B cell (primary cell): ENCODE results near the gene ECT2. TPM values are rescaled to one million over a fixed set of nuclear protein-coding genes. Genes with fewer than 3 reads are reported as not detected.

Experiments used
- ATAC-seq: fragments of 200-7000 bp; cut with Tn5 transposase; one replicate; pipeline ENCODE4 v1.10.0; 2021; ENCODE audit warnings: low read depth, mild to moderate bottlenecking, moderate number of reproducible peaks, moderate library complexity
- CTCF ChIA-PET: fragments of 350-600 bp; sonication (Branson Sonifier 250); formaldehyde crosslinking; loops from one replicate; lab custom pipeline; 2021; ENCODE audit warnings: antibody characterized with exemption, inconsistent platforms; lab: Charles Lee
- POLR2A ChIA-PET: fragments of 350-600 bp; sonication (Branson Sonifier 250); formaldehyde crosslinking; loops from one replicate; lab custom pipeline; 2021; ENCODE audit warnings: antibody characterized with exemption; lab: Charles Lee
- DNase-seq: peaks from one replicate; pipeline ENCODE4 v3.0.0; 2013
- H2AFZ ChIP-seq: 2 replicates; pipeline ENCODE4 v1.6.1; 2012; ENCODE audit warnings: mild to moderate bottlenecking, low read depth, low read length; ENCODE audit not compliant: insufficient read depth, poor library complexity, severe bottlenecking
- H3K27ac ChIP-seq, 2 donors: 1 replicate in 1 of 2; 2 replicates in 1 of 2; pipeline ENCODE4 v1.5.1; 2012 to 2013; ENCODE audit warnings: low read length in 2 of 2, mild to moderate bottlenecking in 2 of 2, moderate library complexity in 1 of 2
- H3K27me3 ChIP-seq, 4 experiments: fragments of 200-600 bp in 1 of 4; sonication (generic) in 1 of 4; replicated peaks in 1 of 4; 1 replicate in 2 of 4; 2 replicates in 2 of 4; pipeline versions ENCODE4 v1.6.1 to v1.7.0; 2013 to 2016; ENCODE audit warnings: low read length in 3 of 4, mild to moderate bottlenecking in 2 of 4, mixed read lengths in 1 of 4, moderate library complexity in 1 of 4; ENCODE audit not compliant: insufficient read depth in 4 of 4, control insufficient read depth in 3 of 4; ENCODE audit errors: control extremely low read depth in 1 of 4
- H3K36me3 ChIP-seq, 2 experiments: replicated peaks in 1 of 2; 1 replicate in 1 of 2; 2 replicates in 1 of 2; pipeline versions ENCODE4 v1.6.1 to v1.7.1; 2013; ENCODE audit warnings: low read length in 1 of 2; ENCODE audit not compliant: insufficient read depth in 2 of 2, control insufficient read depth in 1 of 2; ENCODE audit errors: control extremely low read depth in 1 of 2, extremely low read depth in 1 of 2
- H3K4me1 ChIP-seq, 2 donors: fragments of 200-600 bp in 1 of 2; sonication (generic) in 1 of 2; 1 replicate in 1 of 2; 2 replicates in 1 of 2; pipeline versions ENCODE4 v1.5.1 to v1.6.1; 2013 to 2017; ENCODE audit warnings: low read length in 2 of 2; ENCODE audit not compliant: control insufficient read depth in 2 of 2, insufficient read depth in 2 of 2
- H3K4me2 ChIP-seq: replicated peaks from 2 replicates; pipeline ENCODE3; 2012; ENCODE audit warnings: mild to moderate bottlenecking, low read depth, low read length; ENCODE audit not compliant: poor library complexity, severe bottlenecking
- H3K4me3 ChIP-seq, 5 experiments: fragments of 200-600 bp in 1 of 5; sonication (generic) in 1 of 5; 1 replicate in 3 of 5; 2 replicates in 2 of 5; pipeline versions ENCODE4 v1.5.1 to v1.7.0; 2011 to 2016; ENCODE audit warnings: low read length in 4 of 5, mild to moderate bottlenecking in 4 of 5, low read depth in 2 of 5, control low read depth in 1 of 5, moderate library complexity in 1 of 5; ENCODE audit not compliant: insufficient read depth in 1 of 5; ENCODE audit errors: control extremely low read depth in 1 of 5, extremely low read depth in 1 of 5
- H3K79me2 ChIP-seq: fragments of 200-600 bp; sonication (generic); one replicate; pipeline ENCODE4 v1.6.0; 2016; ENCODE audit warnings: low read length; ENCODE audit not compliant: control insufficient read depth, insufficient read depth
- H3K9ac ChIP-seq: fragments of 200-600 bp; sonication (generic); 2 replicates; pipeline ENCODE4 v1.6.1; 2017; ENCODE audit warnings: mild to moderate bottlenecking, low read length, moderate library complexity
- H3K9me3 ChIP-seq, 3 donors: one replicate each; pipeline versions ENCODE4 v1.6.1 to v1.7.1; 2013; ENCODE audit warnings: low read length in 2 of 3; ENCODE audit not compliant: control insufficient read depth in 2 of 3, insufficient read depth in 1 of 3; ENCODE audit errors: control extremely low read depth in 1 of 3
- H4K20me1 ChIP-seq: 2 replicates; pipeline ENCODE4 v1.6.0; 2012; ENCODE audit warnings: mild to moderate bottlenecking, low read length; ENCODE audit not compliant: insufficient read depth, control insufficient read depth, poor library complexity, severe bottlenecking
- H3K27ac Mint-ChIP-seq: one replicate; pipeline ENCODE4 v1.8.0; 2021; ENCODE audit warnings: mixed read lengths
- H3K27me3 Mint-ChIP-seq: one replicate; pipeline ENCODE4 v1.8.0; 2021; ENCODE audit warnings: mixed read lengths
- H3K4me1 Mint-ChIP-seq: one replicate; pipeline ENCODE4 v1.8.0; 2021; ENCODE audit warnings: mixed read lengths
- H3K4me3 Mint-ChIP-seq: one replicate; pipeline ENCODE4 v1.8.0; 2021; ENCODE audit warnings: mixed read lengths
- H3K9me3 Mint-ChIP-seq: one replicate; pipeline ENCODE4 v1.8.0; 2022; ENCODE audit warnings: mixed read lengths; ENCODE audit not compliant: insufficient read depth
- CTCF ChIP-seq: fragments of 200-600 bp; IDR thresholded peaks from one replicate; pipeline ENCODE4 v1.8.0; 2022; ENCODE audit warnings: antibody characterized with exemption, mild to moderate bottlenecking
- EZH2 ChIP-seq: IDR thresholded peaks from 2 replicates; pipeline ENCODE4 v1.6.1; 2012; ENCODE audit warnings: borderline replicate concordance, low read depth, mild to moderate bottlenecking, moderate library complexity, low read length; ENCODE audit not compliant: insufficient read depth, poor library complexity, severe bottlenecking
- WGBS: methylation state at CpG from one replicate; pipeline ENCODE4 v1.1.5; 2013; ENCODE audit warnings: missing lambda C conversion rate; ENCODE audit not compliant: insufficient coverage; 5-methylcytosine and 5-hydroxymethylcytosine counted together
- intact Hi-C: fragments of 100-400 bp; cut with micrococcal nuclease; formaldehyde crosslinking; loops from one replicate; pipeline ENCODE4 v1.10.0; 2022
- polyA plus RNA-seq: library from polyadenylated mRNA; depleted of rRNA; stranded (reverse); fragments of >200 nt; gene quantifications from 2 replicates; pipeline ENCODE4 v1.2.3, GENCODE V29; 2012
- total RNA-seq, 2 donors: library from RNA; stranded (reverse); fragments of 120-200 nt in 1 of 2; gene quantifications; 1 replicate in 1 of 2; 2 replicates in 1 of 2; pipeline versions ENCODE4 v1.2.3 to v1.2.4, GENCODE V29; 2013 to 2022

ECT2 gene
- total and polyA plus RNA-seq, 2 donors (not counting 1 experiment from before 2014, with no cell fraction given), result 1.00 to 5.1 TPM

GRCh38 chr3:172787019-172787418 is 36.5 kb downstream of the ECT2 start:
- no peak overlapping the region for H3K27ac Mint-ChIP-seq
- DNase-seq (no peak), ATAC-seq (no peak)
- CTCF ChIA-PET, result no interaction called here
- Histone ChIP-seq H3K9ac (no peak overlapping the region), H3K4me2 (no peak overlapping the region), H3K79me2 (no peaks in the 10 kb centered on the region), H3K4me3 (no peak overlapping the region), H3K27me3 (no peaks in the 10 kb centered on the region), H3K9me3 (no peaks in the 10 kb centered on the region), H3K36me3 (peaks cover 0 to 3% of the 10 kb centered on the region in 2 experiments), H3K27ac (no peak overlapping the region), H3K4me1 (no peaks in the 10 kb centered on the region), H4K20me1 (no peaks in the 10 kb centered on the region), H2AFZ (no peak overlapping the region)
- H3K4me3 Mint-ChIP-seq, result no peak overlapping the region
- WGBS, result no CpG with 5 or more reads among the region's 2 CpGs
- intact Hi-C loops, result no loop called here
- POLR2A ChIA-PET, result no interaction called here
- H3K27me3 Mint-ChIP-seq, result no peaks in the 10 kb centered on the region
- no peaks in the 10 kb centered on the region for H3K9me3 Mint-ChIP-seq
- TF ChIP-seq CTCF (no peak), EZH2 (no peak)
- H3K4me1 Mint-ChIP-seq, result no peaks in the 10 kb centered on the region

GRCh38 chr3:172787746-172788145 is 37.2 kb downstream of the ECT2 start:
- H3K4me2 ChIP-seq, result no peak overlapping the region
- H2AFZ ChIP-seq, result no peak overlapping the region
- intact Hi-C loops, result no loop called here
- WGBS, result no CpG with 5 or more reads among the region's 1 CpG
- Mint-ChIP-seq H3K4me3 (no peak overlapping the region), H3K27ac (no peak overlapping the region), H3K4me1 (no peaks in the 10 kb centered on the region), H3K27me3 (no peaks in the 10 kb centered on the region), H3K9me3 (no peaks in the 10 kb centered on the region)
- H3K27me3 ChIP-seq, result no peaks in the 10 kb centered on the region
- no peak for ATAC-seq
- ChIA-PET POLR2A (no interaction called here), CTCF (no interaction called here)
- no peak overlapping the region for H3K27ac ChIP-seq
- no peaks in the 10 kb centered on the region for H3K4me1 ChIP-seq
- no peak for DNase-seq
- H3K4me3 ChIP-seq, result no peak overlapping the region
- no peaks in the 10 kb centered on the region for H4K20me1 ChIP-seq
- no peaks in the 10 kb centered on the region for H3K9me3 ChIP-seq
- H3K79me2 ChIP-seq, result no peaks in the 10 kb centered on the region
- H3K9ac ChIP-seq, result no peak overlapping the region
- H3K36me3 ChIP-seq, result peaks cover 0 to 3% of the 10 kb centered on the region in 2 experiments
- no peak for TF ChIP-seq CTCF
- no peak for TF ChIP-seq EZH2
